ENCODE results near the gene HEATR3. TPM values are rescaled to one million over a fixed set of nuclear protein-coding genes. Genes with fewer than 3 reads are reported as not detected.

The HEATR3 gene
- total RNA-seq, 1 experiment from 2014 or later = 22.1 TPM

- Histone ChIP-seq H2AFZ (ENCODE audit: low read length) (no peak overlapping the region), H3K9ac (ENCODE audit: low read length) (no peak overlapping the region), H3K36me3 (ENCODE audit: insufficient read depth, low read length) (no peaks in the 10 kb centered on the region), H3K27ac (ENCODE audit: low read length) (no peak overlapping the region), H3K4me2 (ENCODE audit: low read depth, low read length, poor library complexity, severe bottlenecking) (no peak overlapping the region), H4K20me1 (ENCODE audit: insufficient read depth, low read depth, low read length) (no peaks in the 10 kb centered on the region), H3K4me3 (ENCODE audit: low read length) (no peak overlapping the region), H3K79me2 (ENCODE audit: low read length) (no peaks in the 10 kb centered on the region), H3K27me3 (ENCODE audit: low read length) (no peaks in the 10 kb centered on the region), H3K4me1 (ENCODE audit: low read length) (peaks cover 4% of the 10 kb centered on the region), H3K9me2 (replicated peaks; ENCODE audit: insufficient read depth, low read length) (no peaks in the 10 kb centered on the region), H3K9me3 (ENCODE audit: low read length) (no peaks in the 10 kb centered on the region)
- no peak for DNase-seq
Measured at GRCh38 chr16:50043358-50043757, 22.4 kb upstream of the HEATR3 start.

- Histone ChIP-seq H3K9me2 (replicated peaks; ENCODE audit: insufficient read depth, low read length) (no peaks in the 10 kb centered on the region), H3K9ac (ENCODE audit: low read length) (no peak overlapping the region), H3K36me3 (ENCODE audit: insufficient read depth, low read length) (no peaks in the 10 kb centered on the region), H3K4me1 (ENCODE audit: low read length) (no peaks in the 10 kb centered on the region), H3K4me2 (ENCODE audit: low read depth, low read length, poor library complexity, severe bottlenecking) (no peak overlapping the region), H3K79me2 (ENCODE audit: low read length) (no peaks in the 10 kb centered on the region), H3K4me3 (ENCODE audit: low read length) (no peak overlapping the region), H3K27ac (ENCODE audit: low read length) (no peak overlapping the region), H2AFZ (ENCODE audit: low read length) (no peak overlapping the region), H3K27me3 (ENCODE audit: low read length) (no peaks in the 10 kb centered on the region), H3K9me3 (ENCODE audit: low read length) (no peaks in the 10 kb centered on the region), H4K20me1 (ENCODE audit: insufficient read depth, low read depth, low read length) (no peaks in the 10 kb centered on the region)
- no peak for DNase-seq
Measured at GRCh38 chr16:50045412-50045811, 20.4 kb upstream of the HEATR3 start.

GRCh38 chr16:50046853-50047252, 18.9 kb upstream of the HEATR3 start:
- H4K20me1 ChIP-seq (ENCODE audit: insufficient read depth, low read depth, low read length) = no peaks in the 10 kb centered on the region
- H3K4me2 ChIP-seq (ENCODE audit: low read depth, low read length, poor library complexity, severe bottlenecking) = no peak overlapping the region
- H2AFZ ChIP-seq (ENCODE audit: low read length) = no peak overlapping the region
- DNase-seq = no peak
- no peaks in the 10 kb centered on the region for H3K4me1 ChIP-seq (ENCODE audit: low read length)
- H3K27me3 ChIP-seq (ENCODE audit: low read length) = no peaks in the 10 kb centered on the region
- no peaks in the 10 kb centered on the region for H3K9me2 ChIP-seq (replicated peaks; ENCODE audit: insufficient read depth, low read length)
- no peak overlapping the region for H3K9ac ChIP-seq (ENCODE audit: low read length)
- no peaks in the 10 kb centered on the region for H3K79me2 ChIP-seq (ENCODE audit: low read length)
- H3K27ac ChIP-seq (ENCODE audit: low read length) = no peak overlapping the region
- H3K9me3 ChIP-seq (ENCODE audit: low read length) = no peaks in the 10 kb centered on the region
- no peaks in the 10 kb centered on the region for H3K36me3 ChIP-seq (ENCODE audit: insufficient read depth, low read length)
- H3K4me3 ChIP-seq (ENCODE audit: low read length) = no peak overlapping the region

- no peak overlapping the region for H3K27ac ChIP-seq (ENCODE audit: low read length)
Measured at GRCh38 chr16:50047864-50048263, 17.9 kb upstream of the HEATR3 start.

DNA sequence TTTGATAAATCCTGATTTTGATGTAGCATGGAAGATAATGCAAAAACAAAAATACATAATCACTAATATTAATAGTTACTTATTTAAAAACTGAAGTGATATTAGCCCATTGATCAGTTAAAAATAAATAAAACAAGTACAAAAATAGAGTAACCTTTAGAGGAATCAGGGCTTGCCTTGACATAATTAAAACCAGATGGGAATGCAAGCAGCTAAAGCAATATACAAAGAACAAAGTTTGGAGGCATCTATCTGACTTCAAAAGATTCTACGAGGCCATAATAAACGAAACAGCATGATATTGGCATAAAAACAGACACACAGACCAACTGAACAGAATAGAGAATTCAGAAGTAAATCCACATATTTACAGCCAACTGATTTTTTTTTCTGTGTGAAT, 15.0 kb upstream of the HEATR3 start:
- Histone ChIP-seq H3K27ac (ENCODE audit: low read length) (no peak overlapping the region), H4K20me1 (ENCODE audit: insufficient read depth, low read depth, low read length) (no peaks in the 10 kb centered on the region), H3K36me3 (ENCODE audit: insufficient read depth, low read length) (no peaks in the 10 kb centered on the region), H3K79me2 (ENCODE audit: low read length) (no peaks in the 10 kb centered on the region), H2AFZ (ENCODE audit: low read length) (no peak overlapping the region), H3K27me3 (ENCODE audit: low read length) (no peaks in the 10 kb centered on the region), H3K9ac (ENCODE audit: low read length) (no peak overlapping the region), H3K4me1 (ENCODE audit: low read length) (no peaks in the 10 kb centered on the region), H3K4me3 (ENCODE audit: low read length) (no peak overlapping the region), H3K4me2 (ENCODE audit: low read depth, low read length, poor library complexity, severe bottlenecking) (no peak overlapping the region), H3K9me2 (replicated peaks; ENCODE audit: insufficient read depth, low read length) (no peaks in the 10 kb centered on the region), H3K9me3 (ENCODE audit: low read length) (no peaks in the 10 kb centered on the region)
- DNase-seq = no peak

More at GRCh38 chr16:50047864-50048263, 17.9 kb upstream of the HEATR3 start:
- no peak for DNase-seq
- Histone ChIP-seq H3K27me3 (ENCODE audit: low read length) (no peaks in the 10 kb centered on the region), H3K36me3 (ENCODE audit: insufficient read depth, low read length) (no peaks in the 10 kb centered on the region), H3K4me3 (ENCODE audit: low read length) (no peak overlapping the region), H3K9ac (ENCODE audit: low read length) (no peak overlapping the region), H3K4me1 (ENCODE audit: low read length) (no peaks in the 10 kb centered on the region), H2AFZ (ENCODE audit: low read length) (no peak overlapping the region), H3K9me2 (replicated peaks; ENCODE audit: insufficient read depth, low read length) (no peaks in the 10 kb centered on the region), H3K9me3 (ENCODE audit: low read length) (no peaks in the 10 kb centered on the region), H3K4me2 (ENCODE audit: low read depth, low read length, poor library complexity, severe bottlenecking) (no peak overlapping the region), H3K79me2 (ENCODE audit: low read length) (no peaks in the 10 kb centered on the region), H4K20me1 (ENCODE audit: insufficient read depth, low read depth, low read length) (no peaks in the 10 kb centered on the region)

GRCh38 chr16:50056226-50056625, 9.5 kb upstream of the HEATR3 start:
- Histone ChIP-seq H3K27ac (ENCODE audit: low read length) (no peak overlapping the region), H3K4me2 (ENCODE audit: low read depth, low read length, poor library complexity, severe bottlenecking) (no peak overlapping the region), H3K36me3 (ENCODE audit: insufficient read depth, low read length) (no peaks in the 10 kb centered on the region), H3K4me1 (ENCODE audit: low read length) (no peaks in the 10 kb centered on the region), H3K9me3 (ENCODE audit: low read length) (no peaks in the 10 kb centered on the region), H3K79me2 (ENCODE audit: low read length) (no peaks in the 10 kb centered on the region), H3K4me3 (ENCODE audit: low read length) (no peak overlapping the region), H3K9ac (ENCODE audit: low read length) (no peak overlapping the region), H4K20me1 (ENCODE audit: insufficient read depth, low read depth, low read length) (no peaks in the 10 kb centered on the region), H2AFZ (ENCODE audit: low read length) (no peak overlapping the region), H3K9me2 (replicated peaks; ENCODE audit: insufficient read depth, low read length) (no peaks in the 10 kb centered on the region), H3K27me3 (ENCODE audit: low read length) (no peaks in the 10 kb centered on the region)
- DNase-seq = no peak

DNA sequence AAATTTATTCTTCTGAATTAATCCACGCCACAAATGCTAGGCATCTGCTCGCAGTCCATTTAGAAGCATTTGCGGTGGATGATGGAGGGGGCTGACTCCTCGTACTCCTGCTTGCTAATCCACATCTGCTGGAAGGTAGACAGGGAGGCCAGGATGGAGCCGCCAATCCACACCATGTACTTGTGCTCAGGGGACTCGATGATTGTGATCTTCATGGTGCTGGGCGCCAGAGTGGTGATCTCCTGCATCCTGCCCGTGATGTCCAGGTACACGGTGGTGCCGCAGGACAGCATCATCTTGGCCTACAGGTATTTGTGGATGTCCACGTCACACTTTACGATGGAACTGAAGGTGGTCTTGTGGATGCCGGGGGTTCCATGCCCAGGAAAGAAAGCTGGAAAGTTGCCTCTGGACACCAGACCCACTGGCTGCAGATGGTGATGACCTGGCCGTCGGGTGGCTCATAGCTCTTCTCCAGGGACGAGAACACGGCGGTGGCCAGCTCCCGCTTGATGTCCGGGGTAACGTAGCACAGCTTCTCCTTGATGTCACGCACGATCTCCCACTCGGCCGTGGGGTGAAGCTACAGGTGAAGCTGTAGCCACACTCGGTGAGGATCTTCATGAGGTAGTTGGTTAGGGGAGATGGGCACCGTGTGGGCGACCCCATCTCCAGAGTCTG, 7.5 kb upstream of the HEATR3 start:
- Histone ChIP-seq H3K27me3 (ENCODE audit: low read length) (no peaks in the 10 kb centered on the region), H3K79me2 (ENCODE audit: low read length) (no peaks in the 10 kb centered on the region), H4K20me1 (ENCODE audit: insufficient read depth, low read depth, low read length) (no peaks in the 10 kb centered on the region), H3K27ac (ENCODE audit: low read length) (no peak overlapping the region), H3K4me1 (ENCODE audit: low read length) (no peaks in the 10 kb centered on the region), H3K4me3 (ENCODE audit: low read length) (no peak overlapping the region), H2AFZ (ENCODE audit: low read length) (no peak overlapping the region), H3K4me2 (ENCODE audit: low read depth, low read length, poor library complexity, severe bottlenecking) (no peak overlapping the region), H3K9me2 (replicated peaks; ENCODE audit: insufficient read depth, low read length) (no peaks in the 10 kb centered on the region), H3K36me3 (ENCODE audit: insufficient read depth, low read length) (no peaks in the 10 kb centered on the region), H3K9ac (ENCODE audit: low read length) (no peak overlapping the region), H3K9me3 (ENCODE audit: low read length) (no peaks in the 10 kb centered on the region)
- DNase-seq = no peak

- H3K9me2 ChIP-seq (replicated peaks; ENCODE audit: insufficient read depth, low read length) = no peaks in the 10 kb centered on the region
- H3K4me2 ChIP-seq (ENCODE audit: low read depth, low read length, poor library complexity, severe bottlenecking) = no peak overlapping the region
- H4K20me1 ChIP-seq (ENCODE audit: insufficient read depth, low read depth, low read length) = no peaks in the 10 kb centered on the region
- H3K9ac ChIP-seq (ENCODE audit: low read length) = no peak overlapping the region
- H3K27me3 ChIP-seq (ENCODE audit: low read length) = no peaks in the 10 kb centered on the region
- no peaks in the 10 kb centered on the region for H3K79me2 ChIP-seq (ENCODE audit: low read length)
- H3K36me3 ChIP-seq (ENCODE audit: insufficient read depth, low read length) = no peaks in the 10 kb centered on the region
- no peak overlapping the region for H3K4me3 ChIP-seq (ENCODE audit: low read length)
- H3K4me1 ChIP-seq (ENCODE audit: low read length) = no peaks in the 10 kb centered on the region
- no peak overlapping the region for H3K27ac ChIP-seq (ENCODE audit: low read length)
- no peak overlapping the region for H2AFZ ChIP-seq (ENCODE audit: low read length)
- DNase-seq = no peak
- no peaks in the 10 kb centered on the region for H3K9me3 ChIP-seq (ENCODE audit: low read length)
Measured at GRCh38 chr16:50059111-50059510, 6.7 kb upstream of the HEATR3 start.

Measured in Karpas-422 (cell line).